Neural progenitor cell (in vitro differentiated cells): ENCODE measurements around the gene AUTS2.

Experiments
- EZH2 ChIP-seq: fragments of 200-600 bp; sonication (generic); IDR thresholded peaks from 2 replicates; pipeline ENCODE4 v1.6.1; 2017; ENCODE audit warnings: antibody characterized with exemption, mild to moderate bottlenecking, moderate library complexity
- EZH2phosphoT487 ChIP-seq: fragments of 200-600 bp; sonication (generic); IDR thresholded peaks from 2 replicates; pipeline ENCODE4 v1.6.1; 2017; ENCODE audit warnings: antibody characterized with exemption
- TF ChIP-seq, protein P1 (sequence below): fragments of 200-600 bp; sonication (generic); IDR thresholded peaks from 2 replicates; pipeline ENCODE4 v1.5.1; 2017; ENCODE audit warnings: antibody characterized with exemption, mild to moderate bottlenecking

DNA sequence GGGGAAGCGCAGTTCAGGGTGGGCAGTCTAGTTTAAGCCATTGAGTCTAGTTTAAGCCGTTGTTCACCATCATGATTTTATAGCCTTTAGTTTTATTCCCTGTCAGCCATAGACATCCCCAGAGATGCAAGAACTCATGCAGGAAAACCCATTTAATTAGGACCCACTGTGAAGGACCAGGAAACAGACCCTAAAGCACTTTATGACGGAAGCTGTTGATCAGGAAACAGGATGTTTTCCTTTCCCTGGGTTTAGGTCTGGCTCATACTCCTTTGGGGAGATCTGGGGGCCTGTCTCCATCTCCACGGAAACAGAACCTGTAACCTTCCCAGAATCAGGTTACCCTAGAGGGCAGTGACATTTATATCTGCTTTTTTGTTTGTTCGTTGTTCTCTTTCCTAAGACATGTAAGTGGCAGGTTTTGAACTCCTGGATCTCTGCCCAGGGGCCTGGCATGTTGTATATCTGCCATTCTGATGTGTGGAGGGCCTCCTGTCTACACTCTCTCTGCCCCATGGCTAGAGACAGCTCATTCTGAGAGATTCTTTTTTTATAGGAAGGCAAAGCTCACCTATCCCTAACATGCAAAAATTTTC lies 876.5 kb downstream of the AUTS2 start:
- TF ChIP-seq, protein P1, sequence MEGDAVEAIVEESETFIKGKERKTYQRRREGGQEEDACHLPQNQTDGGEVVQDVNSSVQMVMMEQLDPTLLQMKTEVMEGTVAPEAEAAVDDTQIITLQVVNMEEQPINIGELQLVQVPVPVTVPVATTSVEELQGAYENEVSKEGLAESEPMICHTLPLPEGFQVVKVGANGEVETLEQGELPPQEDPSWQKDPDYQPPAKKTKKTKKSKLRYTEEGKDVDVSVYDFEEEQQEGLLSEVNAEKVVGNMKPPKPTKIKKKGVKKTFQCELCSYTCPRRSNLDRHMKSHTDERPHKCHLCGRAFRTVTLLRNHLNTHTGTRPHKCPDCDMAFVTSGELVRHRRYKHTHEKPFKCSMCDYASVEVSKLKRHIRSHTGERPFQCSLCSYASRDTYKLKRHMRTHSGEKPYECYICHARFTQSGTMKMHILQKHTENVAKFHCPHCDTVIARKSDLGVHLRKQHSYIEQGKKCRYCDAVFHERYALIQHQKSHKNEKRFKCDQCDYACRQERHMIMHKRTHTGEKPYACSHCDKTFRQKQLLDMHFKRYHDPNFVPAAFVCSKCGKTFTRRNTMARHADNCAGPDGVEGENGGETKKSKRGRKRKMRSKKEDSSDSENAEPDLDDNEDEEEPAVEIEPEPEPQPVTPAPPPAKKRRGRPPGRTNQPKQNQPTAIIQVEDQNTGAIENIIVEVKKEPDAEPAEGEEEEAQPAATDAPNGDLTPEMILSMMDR, result no peak
- TF ChIP-seq EZH2phosphoT487 (no peak), EZH2 (no peak)
